ENCODE measurements around the gene BLACAT1.

- TF ChIP-seq EZH2 (IDR thresholded peaks at IDR 0.05; ENCODE audit: low read depth, low read length, severe bottlenecking) = no peak
- no peak for TF ChIP-seq SAP30 (IDR thresholded peaks at IDR 0.05; ENCODE audit: insufficient read depth, insufficient replicate concordance, low read length)
- no peak for TF ChIP-seq CTCF (IDR thresholded peaks at IDR 0.05; ENCODE audit: control extremely low read depth in 1 of 3, insufficient read depth in 1 of 3, low read depth in 1 of 3, low read length in 3 of 3)
- TF ChIP-seq TAF1 (IDR thresholded peaks at IDR 0.05; ENCODE audit: low read depth, low read length) = no peak
- no peak for TF ChIP-seq GABPA (IDR thresholded peaks at IDR 0.05; ENCODE audit: borderline replicate concordance, insufficient read depth, low read length)
- no peak for TF ChIP-seq JUN (IDR thresholded peaks at IDR 0.05; ENCODE audit: low read depth, low read length)
- no peak for TF ChIP-seq BCL11A (IDR thresholded peaks at IDR 0.05; ENCODE audit: low read depth in 2 of 2, low read length in 2 of 2)
Measured at GRCh38 chr1:205434738-205435137, 21.1 kb downstream of the BLACAT1 start.
